GM13976 (cell line): ENCODE data around the gene FAHD1.
A peak's percentile ranks its signal among the peaks of the same experiment; 100 is the strongest.

Source experiments
- DNase-seq: peaks from one replicate; pipeline ENCODE4 v3.0.0; 2012; ENCODE audit warnings: low spot score
- CTCF ChIP-seq: IDR thresholded peaks from 2 replicates; pipeline ENCODE4 v1.5.1; 2012; ENCODE audit warnings: borderline replicate concordance, mild to moderate bottlenecking; ENCODE audit not compliant: insufficient read depth; ENCODE audit errors: extremely low read depth, missing control alignments, control extremely low read depth
- in situ Hi-C: fragments of 300-500 bp; cut with MboI; formaldehyde crosslinking; loops from one replicate; pipeline ENCODE4 v1.12.0; 2022; ENCODE audit warnings: low sequenced_read_pairs, mixed read lengths, inconsistent platforms; ENCODE audit not compliant: unreplicated experiment

Gene FAHD1

DNA sequence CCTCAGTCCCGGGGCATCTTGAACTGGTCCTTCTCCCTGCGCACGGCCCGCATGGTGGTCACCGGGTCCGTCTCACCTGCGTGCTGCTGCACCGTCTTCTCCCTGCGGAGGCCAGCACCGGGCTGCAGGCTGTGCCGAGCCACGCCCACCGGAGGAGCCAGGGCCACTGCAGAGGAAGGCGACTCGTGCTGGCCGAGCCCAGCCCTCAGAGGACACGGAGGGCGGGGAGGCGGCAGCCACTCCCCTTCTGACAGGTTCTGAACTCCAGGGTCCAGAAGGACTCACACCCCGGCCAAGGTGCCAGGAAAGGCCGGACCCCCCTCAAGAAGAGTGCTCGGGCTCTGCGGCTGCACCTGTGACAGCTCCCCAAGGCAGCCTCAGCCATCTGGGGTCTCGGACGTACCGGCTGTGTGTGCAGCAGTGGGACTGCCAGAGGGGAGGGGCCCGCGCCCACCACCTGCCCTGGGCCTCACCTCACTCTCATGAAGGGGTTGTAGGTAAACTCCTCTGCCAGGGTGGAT lies 17.7 kb upstream of the FAHD1 start:
- TF ChIP-seq CTCF = no peak
- in situ Hi-C loops = no loop called here
- no peak for DNase-seq

GRCh38 chr16:1810106-1810505 lies 16.9 kb upstream of the FAHD1 start:
- TF ChIP-seq CTCF = no peak
- in situ Hi-C loops = no loop called here
- no peak for DNase-seq

DNA sequence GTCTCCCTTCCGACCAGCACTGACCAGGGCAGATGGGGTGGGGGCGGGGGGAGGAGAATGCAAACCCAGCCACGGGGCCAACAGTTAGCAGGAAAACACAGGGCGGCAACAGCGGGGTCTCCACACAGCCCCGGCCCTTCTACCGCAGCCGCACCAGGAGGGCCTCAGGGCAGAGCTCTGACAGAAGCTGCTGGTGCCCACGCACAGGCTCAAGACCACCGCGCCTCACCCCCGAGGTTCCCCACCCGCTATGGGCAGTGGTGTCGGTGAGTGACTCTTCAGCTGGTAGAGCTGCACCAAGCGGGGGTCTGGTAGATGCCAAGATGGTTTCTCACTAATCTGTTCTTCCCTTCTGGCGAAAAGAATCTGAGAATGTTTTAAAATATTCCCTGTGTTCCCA lies 16.5 kb upstream of the FAHD1 start:
- DNase-seq = no peak
- in situ Hi-C loops = no loop called here
- TF ChIP-seq CTCF = no peak

- in situ Hi-C loops = no loop called here
- peak; percentile 59 for DNase-seq
- peak; percentile 22 for TF ChIP-seq CTCF
Measured at GRCh38 chr16:1812732-1813163, 14.3 kb upstream of the FAHD1 start.

GRCh38 chr16:1815461-1815860 lies 11.5 kb upstream of the FAHD1 start:
- TF ChIP-seq CTCF = no peak
- in situ Hi-C loops = no loop called here
- no peak for DNase-seq

DNA sequence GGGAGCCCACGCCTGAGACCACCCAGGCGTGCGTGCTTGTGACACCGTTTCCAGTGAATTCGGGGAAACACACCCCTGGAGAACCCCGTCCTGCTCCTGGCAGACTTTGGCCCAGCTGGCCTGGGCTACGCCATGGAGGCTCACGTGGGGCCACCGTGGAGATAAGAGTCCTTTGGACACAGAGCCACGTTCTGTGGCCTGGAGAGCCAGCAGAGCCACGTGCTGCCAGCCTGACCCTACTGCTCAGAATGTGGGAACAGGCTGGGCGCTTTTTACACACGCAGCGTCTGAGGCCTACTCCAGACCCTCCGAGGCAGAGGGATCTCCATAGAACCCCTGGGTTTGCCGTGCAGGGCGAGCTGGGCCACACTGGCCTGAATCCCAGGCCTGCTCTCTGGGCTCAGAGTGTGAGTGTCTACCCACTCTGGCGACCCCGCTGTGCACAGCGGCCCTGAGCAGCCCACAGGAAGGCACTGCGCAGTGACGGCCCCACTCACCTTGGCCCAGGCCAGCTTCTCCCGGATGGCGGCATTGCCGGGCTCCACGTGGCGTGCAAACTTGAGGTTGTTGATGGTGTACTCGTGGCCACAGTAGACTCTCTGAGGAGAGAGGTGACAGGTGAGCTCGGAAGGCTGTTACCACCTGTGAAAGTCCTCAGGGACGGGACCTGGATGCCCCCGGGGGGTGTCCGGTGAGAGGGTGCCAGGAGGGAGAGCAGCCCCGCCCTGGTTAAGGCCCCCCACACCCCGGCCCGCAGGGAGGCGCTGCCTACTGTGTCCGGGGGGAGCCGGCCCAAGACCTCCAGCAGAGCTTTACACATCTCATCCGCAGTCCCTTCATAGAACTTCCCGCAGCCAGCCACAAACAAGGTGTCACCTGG lies 10.4 kb upstream of the FAHD1 start:
- TF ChIP-seq CTCF = no peak
- in situ Hi-C loops = no loop called here
- DNase-seq = no peak
